K562 (cell line): Measurements from ENCODE around the gene RAB2B. TPM values are rescaled to one million over a fixed set of nuclear protein-coding genes. Genes with fewer than 3 reads are reported as not detected.

Experiments
- ATAC-seq: fragments of 200-7000 bp; cut with Tn5 transposase; 3 replicates; pipeline ENCODE4 v1.9.1; 2020; ENCODE audit warnings: moderate library complexity
- BruUV-seq: library from RNA; stranded (reverse); fragments of 400-500 nt; replicated peaks from 2 replicates; lab custom pipeline; 2021; lab: Mats Ljungman, UMichigan
- CTCF ChIA-PET: fragments of 300-600 bp; formaldehyde crosslinking; extraction: SDS; loops from one replicate; lab custom pipeline; 2021; ENCODE audit warnings: low intra/inter-chr PET ratio; lab: Yijun Ruan, JAX
- POLR2A ChIA-PET: fragments of 300-600, 350-650 bp; sonication (Branson Sonifier 250); formaldehyde crosslinking; extraction: SDS; loops from one replicate; lab custom pipeline; 2021; ENCODE audit warnings: antibody characterized with exemption, inconsistent platforms; lab: Yijun Ruan, JAX
- DNase-seq, 4 experiments: peaks; one replicate each; pipeline versions ENCODE4 v3.0.0 to v3.0.0-alpha.2; 2011 to 2018; ENCODE audit warnings: low spot score in 3 of 4, mixed read lengths in 3 of 4; ENCODE audit errors: extremely low read depth in 1 of 4
- FAIRE-seq: peaks from 2 replicates; lab custom pipeline; 2011; peaks lifted over from hg19 to GRCh38; lab: Jason Lieb, UNC
- H2AFZ ChIP-seq: 2 replicates; pipeline ENCODE4 v1.6.0; 2011; ENCODE audit warnings: low read depth, low read length, control low read depth, inconsistent platforms
- H3K27ac ChIP-seq: fragments of 200-600 bp; 3 replicates; pipeline ENCODE4 v1.8.0; 2011; ENCODE audit warnings: low read depth, mild to moderate bottlenecking, control low read depth, inconsistent platforms, low read length, moderate library complexity, mixed read lengths; ENCODE audit errors: extremely low read depth
- H3K27me3 ChIP-seq, 2 experiments: fragments of 300-600 bp in 1 of 2; 2 replicates in 1 of 2; 3 replicates in 1 of 2; pipeline versions ENCODE4 v1.6.0 to v1.8.0; 2011; ENCODE audit warnings: inconsistent platforms in 2 of 2, low read length in 2 of 2, mild to moderate bottlenecking in 1 of 2, mixed read lengths in 1 of 2, moderate library complexity in 1 of 2; ENCODE audit not compliant: control insufficient read depth in 2 of 2, insufficient read depth in 2 of 2
- H3K36me3 ChIP-seq: fragments of 300-600 bp; 3 replicates; pipeline ENCODE4 v1.8.0; 2011; ENCODE audit warnings: mild to moderate bottlenecking, low read length, inconsistent platforms; ENCODE audit not compliant: control insufficient read depth, insufficient read depth
- H3K4me1 ChIP-seq, 2 experiments: fragments of 200-600 bp in 1 of 2; replicated peaks in 1 of 2; 2 replicates in 1 of 2; 3 replicates in 1 of 2; pipeline versions ENCODE4 v1.5.1 to v1.8.0; 2011; ENCODE audit warnings: inconsistent platforms in 2 of 2, low read length in 2 of 2, mild to moderate bottlenecking in 1 of 2, mixed read lengths in 1 of 2, moderate library complexity in 1 of 2; ENCODE audit not compliant: control insufficient read depth in 2 of 2, insufficient read depth in 2 of 2
- H3K4me2 ChIP-seq: 2 replicates; pipeline ENCODE4 v1.6.1; 2011; ENCODE audit warnings: low read length, control low read depth, inconsistent platforms, mixed read lengths; ENCODE audit not compliant: insufficient read depth
- H3K4me3 ChIP-seq: fragments of 200-600 bp; sonication (generic), shearing (Covaris generic); 2 replicates; pipeline ENCODE4 v1.5.1; 2016; ENCODE audit warnings: control low read depth, inconsistent platforms
- H3K79me2 ChIP-seq: fragments of 200-600 bp; 3 replicates; pipeline ENCODE4 v1.8.0; 2011; ENCODE audit warnings: low read length, inconsistent platforms; ENCODE audit not compliant: control insufficient read depth, insufficient read depth
- H3K9ac ChIP-seq, 2 experiments: 2 replicates each; pipeline versions ENCODE4 v1.6.0 to v1.6.1; 2011; ENCODE audit warnings: low read depth in 2 of 2, low read length in 2 of 2, control low read depth in 1 of 2, inconsistent platforms in 1 of 2, mild to moderate bottlenecking in 1 of 2, mixed read lengths in 1 of 2; ENCODE audit not compliant: insufficient read depth in 1 of 2
- H3K9me1 ChIP-seq: one replicate; pipeline ENCODE4 v1.6.0; 2011; ENCODE audit warnings: inconsistent platforms, mild to moderate bottlenecking, low read length, moderate library complexity; ENCODE audit not compliant: control insufficient read depth, insufficient read depth
- H3K9me3 ChIP-seq: replicated peaks from 2 replicates; pipeline ENCODE4 v1.5.1; 2011; ENCODE audit warnings: low read depth, low read length, inconsistent platforms; ENCODE audit not compliant: control insufficient read depth, insufficient read depth
- H4K20me1 ChIP-seq: replicated peaks from 2 replicates; pipeline ENCODE4 v1.6.1; 2011; ENCODE audit warnings: low read length, inconsistent platforms, mixed read lengths; ENCODE audit not compliant: control insufficient read depth, insufficient read depth
- ARHGAP35 ChIP-seq: fragments of 450-650 bp; IDR thresholded peaks from 2 replicates; pipeline ENCODE4 v1.6.1; 2018; ENCODE audit not compliant: partially characterized antibody
- BHLHE40 ChIP-seq: IDR thresholded peaks from 2 replicates; pipeline ENCODE4 v1.6.1; 2011; ENCODE audit warnings: low read length, improper control_type of control experiment
- CBX5 ChIP-seq: IDR thresholded peaks from 2 replicates; pipeline ENCODE4 v1.6.1; 2014; ENCODE audit warnings: low read depth, borderline replicate concordance
- GATAD2A ChIP-seq: fragments of 450-650 bp; IDR thresholded peaks from 2 replicates; pipeline ENCODE4 v1.6.1; 2017
- GATAD2B ChIP-seq: fragments of 450-650 bp; IDR thresholded peaks from 2 replicates; pipeline ENCODE4 v1.6.1; 2017; ENCODE audit warnings: mild to moderate bottlenecking, borderline replicate concordance
- POLR2H ChIP-seq: IDR thresholded peaks from 2 replicates; pipeline ENCODE4 v1.6.1; 2016; ENCODE audit warnings: missing genetic modification characterization, low read depth, mild to moderate bottlenecking, control low read depth, missing compliant biosample characterization, moderate library complexity
- PRPF4 ChIP-seq: fragments of 200-400 bp; formaldehyde crosslinking; IDR thresholded peaks from one replicate; pipeline ENCODE4 v1.6.1; 2017; ENCODE audit warnings: low read length, low read depth, mild to moderate bottlenecking; ENCODE audit not compliant: insufficient read depth, poor library complexity, severe bottlenecking
- PTTG1 ChIP-seq: fragments of 450-650 bp; IDR thresholded peaks from 2 replicates; pipeline ENCODE4 v1.6.1; 2016; ENCODE audit warnings: low read depth, mild to moderate bottlenecking, missing genetic modification characterization, missing compliant biosample characterization
- ZEB2 ChIP-seq: fragments of 450-650 bp; IDR thresholded peaks from 2 replicates; pipeline ENCODE4 v1.6.1; 2016
- ZKSCAN8 ChIP-seq: fragments of 200-800 bp; sonication (Bioruptor generic); IDR thresholded peaks from 2 replicates; pipeline ENCODE4 v1.6.1; 2016; ENCODE audit warnings: missing genetic modification characterization, missing compliant biosample characterization
- ZNF124 ChIP-seq: sonication (generic); formaldehyde crosslinking; IDR thresholded peaks from 2 replicates; pipeline ENCODE4 v1.8.1; 2022; ENCODE audit warnings: missing genetic modification reagents
- ZNF184 ChIP-seq: sonication (generic); formaldehyde crosslinking; IDR thresholded peaks from 2 replicates; pipeline ENCODE4 v1.5.0; 2020; ENCODE audit warnings: missing genetic modification reagents
- ZNF347 ChIP-seq: fragments of 450-650 bp; formaldehyde crosslinking; IDR thresholded peaks from 2 replicates; pipeline ENCODE4 v1.4.0; 2020; ENCODE audit warnings: low read depth, mild to moderate bottlenecking, moderate library complexity
- WGBS: fragments of 100-300 bp; shearing (Covaris generic); methylation state at CpG from one replicate; pipeline ENCODE4 v1.1.6; 2016; ENCODE audit warnings: low coverage, mixed read lengths; ENCODE audit not compliant: insufficient coverage; ENCODE audit errors: missing lambda C conversion rate; 5-methylcytosine and 5-hydroxymethylcytosine counted together
- in situ Hi-C: fragments of 300-500 bp; cut with MboI; formaldehyde crosslinking; loops from 4 replicates; pipeline ENCODE4 v1.15.0; 2018; ENCODE audit warnings: inconsistent platforms, mixed read lengths
- intact Hi-C: fragments of 100-400 bp; cut with micrococcal nuclease; formaldehyde crosslinking; loops from 2 replicates; pipeline ENCODE4 v1.14.2; 2022
- polyA plus RNA-seq, 8 experiments: library from polyadenylated mRNA; depleted of rRNA in 4 of 8; stranded (reverse) in 5 of 8; unstranded in 3 of 8; fragments of >200 nt; fragmentation: Nextera tagmentation in 2 of 8; fragmentation: Illumina TruSeq in 1 of 8; extraction: Ambion mirVana in 2 of 8; extraction: Trizol in 1 of 8; gene quantifications; 2 replicates each; pipeline versions ENCODE4 v1.2.1 to v1.2.3, GENCODE V29; 2011 to 2014; ENCODE audit warnings: inconsistent platforms in 1 of 8, missing spikeins in 1 of 8
- total RNA-seq, 7 experiments: library from RNA; depleted of rRNA in 6 of 7; stranded (reverse); fragments of >200 nt in 6 of 7; fragmentation: Illumina TruSeq in 2 of 7; extraction: Trizol in 2 of 7; gene quantifications; 2 replicates each; pipeline versions ENCODE4 v1.2.1 to v1.2.3, GENCODE V29; 2011 to 2021; ENCODE audit warnings: low replicate concordance in 1 of 7
- TF ChIP-seq, protein P1 (sequence below): fragments of 250-450 bp; sonication (Bioruptor Pico); IDR thresholded peaks from 2 replicates; pipeline ENCODE4 v1.5.0; 2021; ENCODE audit warnings: mild to moderate bottlenecking, moderate library complexity

Gene RAB2B
- total and polyA plus RNA-seq, 9 of the 15 experiments (the other 6 are each of a cell fraction or from before 2014, with no cell fraction given), result 4.6 to 19.8 (median 9.8) TPM

DNA sequence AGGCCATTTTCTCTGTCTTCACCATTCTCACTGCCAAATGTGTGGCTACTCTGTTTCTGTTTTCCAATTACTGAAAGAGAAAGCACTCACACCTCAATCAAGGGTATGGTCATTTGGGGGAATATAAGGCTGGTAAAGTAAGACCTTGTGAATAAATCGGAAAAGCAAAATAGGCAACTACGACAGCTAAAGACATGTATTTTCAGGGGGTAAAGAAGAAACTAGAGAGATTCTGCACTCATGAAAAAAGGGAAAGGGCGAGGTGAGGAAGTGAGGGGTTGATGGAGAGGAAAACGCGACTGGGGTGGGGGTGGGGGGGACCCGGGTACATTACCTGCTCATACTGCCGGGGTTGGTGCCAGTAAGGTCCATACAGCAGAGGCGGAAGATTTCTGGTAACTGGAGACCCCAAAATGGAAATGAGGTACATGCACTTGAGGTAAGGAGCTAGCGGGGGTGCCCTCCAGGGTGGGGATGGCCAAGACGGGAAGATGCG, 40.1 kb downstream of the RAB2B start:
- FAIRE-seq, result no peak
- no TSS peak for BruUV-seq
- Histone ChIP-seq H3K4me3 (peak overlapping the region; percentile 75), H3K79me2 (peaks cover 90% of the 10 kb centered on the region), H3K36me3 (peaks cover 7% of the 10 kb centered on the region; the same call in 1 of the 3 replicates), H3K9ac (peak overlapping the region; percentile 83 to 87; a peak in 3 of 4 replicates), H3K4me2 (peak overlapping the region; percentile 80), H3K9me1 (no peaks in the 10 kb centered on the region), H4K20me1 (no peaks in the 10 kb centered on the region), H3K27me3 (no peaks in the 10 kb centered on the region), H3K27ac (peak overlapping the region; percentile 91; the same call in 2 of the 3 replicates), H2AFZ (peak overlapping the region; percentile 70; the same call in 1 of the 2 replicates)
- no peak for DNase-seq
- POLR2A ChIA-PET, result interaction anchor here (0.6 to 1.8 kb wide), 10 partner anchors 9 to 122 kb away, joined by 3 to 8 read pairs (median 4); partner anchors contain the start of genes CHD8, RAB2B and TOX4
- WGBS, result 0% methylated on average over 2 of the region's 11 CpGs
- no peak for ATAC-seq
- in situ Hi-C loops (no loop called here), intact Hi-C loops (loop anchor here (1.0 kb wide), 1 partner anchor 20 kb away; the partner anchor contains the start of gene CHD8)
- TF ChIP-seq GATAD2A (no peak), ZNF124 (CRISPR knock-in tag) (no peak), PTTG1 (tag) (no peak), ZEB2 (no peak), ZKSCAN8 (CRISPR knock-in tag) (no peak)
- TF ChIP-seq, all 486 proteins: peak for 0
- peaks cover 4 to 9% of the 10 kb centered on the region in 2 experiments; a peak in 2 of 5 replicates for H3K4me1 ChIP-seq
- H3K9me3 ChIP-seq, result no peaks in the 10 kb centered on the region
- CTCF ChIA-PET, result no interaction called here

DNA sequence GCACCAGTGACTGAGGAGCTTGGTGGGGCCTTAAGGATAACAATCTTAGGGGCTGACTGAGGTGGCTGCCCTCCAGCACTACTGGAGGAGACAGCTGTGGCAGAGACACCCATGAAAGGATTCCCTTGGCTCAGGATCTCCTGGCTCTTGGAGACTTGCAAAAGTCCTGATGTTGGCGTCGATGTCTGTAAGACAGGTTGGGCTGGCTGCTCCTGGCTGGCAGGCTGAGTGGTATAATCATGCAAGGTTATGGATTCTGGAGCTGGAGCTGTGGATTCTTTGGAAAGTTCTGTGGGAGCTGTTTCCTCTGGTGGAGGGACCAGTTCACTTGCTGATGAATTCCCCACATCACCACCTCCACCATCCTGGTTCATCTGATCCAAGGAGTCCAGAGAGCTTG, 45.6 kb downstream of the RAB2B start:
- Histone ChIP-seq H3K9me3 (no peaks in the 10 kb centered on the region), H3K4me1 (no peaks in the 10 kb centered on the region; a peak in 1 of 5 replicates), H3K36me3 (peaks cover 57% of the 10 kb centered on the region; the same call in 2 of the 3 replicates), H3K27ac (no peak overlapping the region), H4K20me1 (no peaks in the 10 kb centered on the region), H3K27me3 (no peaks in the 10 kb centered on the region), H3K79me2 (peaks cover 49% of the 10 kb centered on the region), H3K4me2 (no peak overlapping the region), H2AFZ (no peak overlapping the region), H3K4me3 (no peak overlapping the region), H3K9ac (no peak overlapping the region), H3K9me1 (no peaks in the 10 kb centered on the region)
- ChIA-PET CTCF (no interaction called here), POLR2A (no interaction called here)
- in situ Hi-C loops (no loop called here), intact Hi-C loops (no loop called here)
- FAIRE-seq, result no peak
- 100% methylated on average over 2 of the region's 2 CpGs for WGBS
- no peak for DNase-seq
- ATAC-seq, result no peak
- no TSS peak for BruUV-seq
- TF ChIP-seq ARHGAP35 (no peak), ZNF184 (CRISPR knock-in tag) (no peak), CBX5 (no peak), POLR2H (tag) (no peak), PRPF4 (no peak), GATAD2B (no peak), ZNF347 (CRISPR knock-in tag) (no peak), BHLHE40 (no peak)
- TF ChIP-seq, protein P1, sequence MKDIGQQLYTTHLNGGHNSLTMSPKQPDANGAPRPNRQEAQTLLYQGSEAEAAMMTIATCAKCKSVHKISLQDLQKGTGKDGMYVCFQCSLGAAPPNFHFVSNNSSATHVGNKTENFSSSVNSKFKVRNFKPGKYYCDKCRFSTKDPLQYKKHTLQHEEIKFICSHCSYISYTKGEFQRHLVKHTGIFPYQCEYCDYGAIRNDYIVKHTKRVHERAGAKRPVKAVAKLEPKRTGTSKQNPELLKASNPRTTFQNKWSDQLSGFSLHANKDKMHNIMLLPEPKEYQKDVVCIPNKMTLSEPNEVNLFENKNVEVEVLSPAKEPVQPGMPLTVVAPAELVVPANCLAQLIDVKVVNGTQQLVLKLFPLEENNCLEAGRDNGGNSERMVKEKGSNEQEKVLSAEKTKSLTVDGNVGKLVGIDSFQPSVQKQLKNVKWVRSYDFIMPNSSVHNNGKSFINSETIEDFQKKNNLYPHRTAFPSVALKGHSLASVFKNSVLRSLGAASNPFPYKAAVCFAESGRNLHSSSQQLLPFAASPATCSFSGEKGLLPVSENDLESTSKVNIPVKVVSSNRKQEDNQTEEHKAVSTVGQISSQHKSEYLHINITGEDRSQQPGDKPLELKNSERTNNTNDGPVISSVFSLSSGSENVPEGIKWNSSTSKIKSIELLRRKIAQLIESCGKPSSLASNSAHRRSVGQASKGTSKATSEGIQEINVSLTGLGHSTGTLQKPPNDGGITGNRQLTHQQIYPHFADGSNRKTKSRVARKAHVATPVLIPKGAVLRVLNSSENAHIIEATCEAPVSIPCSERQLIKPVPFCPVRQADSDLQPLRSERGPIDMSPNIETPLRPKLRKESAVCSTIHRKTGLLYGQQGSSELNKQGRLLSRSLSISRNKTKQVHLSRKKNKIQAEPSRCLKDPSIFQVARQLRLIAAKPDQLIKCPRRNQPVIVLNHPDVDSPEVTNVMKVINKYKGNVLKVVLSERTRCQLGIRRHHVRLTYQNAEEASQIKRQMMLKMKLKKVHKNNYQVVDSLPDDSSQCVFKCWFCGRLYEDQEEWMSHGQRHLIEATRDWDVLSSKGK, result no peak
